Activated CD4-positive, alpha-beta T cell treated with anti-CD3 and anti-CD28 coated beads, Interleukin-2, amount 50 U/mL, for 16 hours (primary cell): ENCODE results near the gene RPUSD3.

Experiments used
- DNase-seq: peaks from one replicate; pipeline ENCODE4 v3.0.0-alpha.2; 2020

Gene RPUSD3

DNA sequence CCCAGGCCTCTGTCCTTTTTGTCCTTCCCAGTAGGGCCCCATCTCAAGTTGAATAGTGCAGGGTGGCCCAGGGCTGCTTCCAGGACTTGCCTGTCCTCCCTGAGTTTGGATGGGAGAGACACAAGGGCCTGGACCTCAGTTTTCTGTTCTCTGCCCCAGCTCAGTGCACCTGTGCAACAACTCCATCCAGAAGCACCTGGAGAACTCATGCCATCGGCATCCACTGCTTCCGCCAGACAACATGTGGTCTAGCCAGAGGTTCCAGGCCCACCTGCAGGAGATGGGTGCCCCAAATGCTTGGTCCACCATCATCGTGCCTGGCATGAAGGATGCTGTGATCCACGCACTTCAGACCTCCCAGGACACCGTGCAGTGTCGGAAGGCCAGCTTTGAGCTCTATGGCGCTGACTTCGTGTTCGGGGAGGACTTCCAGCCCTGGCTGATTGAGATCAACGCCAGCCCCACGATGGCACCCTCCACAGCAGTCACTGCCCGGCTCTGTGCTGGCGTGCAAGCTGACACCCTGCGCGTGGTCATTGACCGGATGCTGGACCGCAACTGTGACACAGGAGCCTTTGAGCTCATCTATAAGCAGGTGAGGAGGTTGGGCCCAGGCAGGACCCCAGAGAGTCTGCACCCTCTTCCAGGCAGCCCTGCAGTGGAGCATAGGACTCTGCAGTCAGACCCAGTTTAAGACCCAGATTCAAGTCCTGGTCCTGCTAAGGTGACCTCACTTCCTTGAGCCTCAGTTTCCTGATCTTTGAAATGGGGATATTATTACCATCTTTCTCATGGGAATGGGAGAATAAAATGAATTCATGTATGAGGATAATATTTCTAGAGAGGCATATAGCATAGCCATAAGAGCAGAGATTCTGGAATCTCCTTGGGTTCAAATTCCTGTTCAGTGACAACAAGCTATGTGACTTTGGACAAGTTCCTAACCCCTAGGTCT, 14.7 kb downstream of the RPUSD3 start:
- DNase-seq: no peak

DNA sequence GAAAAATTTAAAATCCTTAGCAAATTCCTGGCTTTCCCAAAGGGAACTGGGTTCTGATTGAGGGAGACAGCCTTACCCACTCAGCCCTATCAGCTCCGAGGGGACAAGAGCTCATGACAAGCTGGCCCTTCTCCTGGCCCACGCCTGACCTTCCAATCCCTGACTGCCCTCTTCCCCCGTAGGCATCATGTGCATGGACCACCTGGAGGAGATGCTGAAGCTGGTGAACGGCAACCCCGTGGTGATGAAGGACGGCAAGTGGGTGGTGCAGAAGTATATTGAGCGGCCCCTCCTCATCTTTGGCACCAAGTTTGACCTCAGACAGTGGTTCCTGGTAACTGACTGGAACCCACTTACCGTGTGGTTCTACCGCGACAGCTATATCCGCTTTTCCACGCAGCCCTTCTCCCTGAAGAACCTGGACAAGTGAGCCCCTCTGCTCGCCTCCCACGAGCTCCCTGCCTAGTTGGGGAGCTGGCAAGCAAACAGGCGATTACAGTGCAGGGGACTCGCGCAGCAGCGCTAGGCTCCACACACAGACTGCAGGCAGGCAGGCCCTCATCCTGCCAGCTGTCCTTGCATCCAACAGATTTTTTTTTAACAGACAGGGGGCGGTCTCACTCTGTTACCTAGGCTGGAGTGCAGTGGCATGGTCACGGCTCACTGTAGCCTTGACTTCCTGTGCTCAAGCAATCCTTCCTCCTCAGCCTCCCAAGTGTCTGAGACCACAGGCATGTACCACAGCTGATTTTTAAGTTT, 16.8 kb downstream of the RPUSD3 start:
- DNase-seq: peak; percentile 41

DNA sequence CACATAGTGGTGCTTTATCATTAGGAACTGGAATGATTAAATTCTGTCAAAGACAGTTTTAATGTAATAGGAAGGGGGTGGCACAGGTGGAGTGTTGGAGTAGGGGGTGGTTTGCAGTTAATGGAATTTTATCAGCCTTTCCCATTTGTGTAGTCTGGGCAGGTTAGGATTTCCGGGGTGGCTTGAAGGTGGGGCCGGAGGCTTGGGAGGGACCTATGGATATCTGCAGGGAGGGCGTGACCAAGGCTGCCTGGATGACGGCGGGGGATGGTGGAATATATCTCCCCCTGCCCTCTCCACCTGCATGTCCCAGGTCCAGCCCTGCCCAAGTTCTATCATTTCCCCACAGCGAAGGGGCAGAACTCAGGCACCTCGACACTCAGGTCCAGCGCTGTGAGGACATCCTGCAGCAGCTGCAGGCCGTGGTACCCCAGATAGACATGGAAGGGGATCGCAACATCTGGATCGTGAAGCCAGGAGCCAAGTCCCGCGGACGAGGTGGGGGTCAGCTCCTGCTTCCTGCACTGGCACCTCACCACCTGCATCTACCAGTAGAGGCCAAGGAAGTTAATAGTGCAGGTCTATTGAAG, 18.3 kb downstream of the RPUSD3 start:
- DNase-seq: no peak

DNA sequence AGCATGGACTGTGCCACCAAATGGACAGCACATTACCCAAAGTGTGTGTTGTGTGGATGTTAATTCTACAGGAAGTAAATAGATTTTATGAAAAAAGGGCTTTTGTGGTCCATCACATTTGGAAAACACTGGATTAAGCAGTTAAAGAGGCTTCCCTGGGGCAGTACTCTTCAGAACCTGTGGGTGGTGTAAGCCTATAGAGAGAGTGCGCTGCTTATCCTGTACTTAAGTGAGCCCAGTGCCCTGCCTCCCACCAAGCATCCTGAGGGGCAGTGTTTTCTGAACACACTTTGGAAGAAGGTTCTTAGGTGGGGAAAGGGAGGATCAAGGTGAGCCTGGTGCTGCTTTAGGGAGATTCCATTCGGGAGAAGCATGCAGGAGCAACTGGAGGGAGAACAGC, 22.9 kb downstream of the RPUSD3 start:
- DNase-seq: no peak

DNA sequence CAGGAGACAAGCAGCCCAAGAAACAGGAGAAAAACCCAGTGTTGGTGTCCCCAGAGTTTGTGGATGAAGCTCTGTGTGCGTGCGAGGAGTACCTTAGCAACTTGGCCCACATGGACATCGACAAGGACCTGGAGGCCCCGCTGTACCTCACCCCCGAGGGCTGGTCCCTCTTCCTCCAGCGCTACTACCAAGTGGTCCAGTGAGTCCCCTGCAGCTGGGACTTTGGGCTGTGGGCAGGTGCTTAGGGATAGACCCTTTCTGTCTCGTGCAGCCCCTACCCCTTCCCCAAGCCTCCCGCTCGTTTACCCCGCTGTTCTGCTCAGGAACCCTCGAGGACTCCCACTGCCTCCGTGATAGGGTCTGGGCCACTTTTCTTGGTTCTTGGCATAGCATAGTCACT, 23.3 kb downstream of the RPUSD3 start:
- DNase-seq: no peak

DNA sequence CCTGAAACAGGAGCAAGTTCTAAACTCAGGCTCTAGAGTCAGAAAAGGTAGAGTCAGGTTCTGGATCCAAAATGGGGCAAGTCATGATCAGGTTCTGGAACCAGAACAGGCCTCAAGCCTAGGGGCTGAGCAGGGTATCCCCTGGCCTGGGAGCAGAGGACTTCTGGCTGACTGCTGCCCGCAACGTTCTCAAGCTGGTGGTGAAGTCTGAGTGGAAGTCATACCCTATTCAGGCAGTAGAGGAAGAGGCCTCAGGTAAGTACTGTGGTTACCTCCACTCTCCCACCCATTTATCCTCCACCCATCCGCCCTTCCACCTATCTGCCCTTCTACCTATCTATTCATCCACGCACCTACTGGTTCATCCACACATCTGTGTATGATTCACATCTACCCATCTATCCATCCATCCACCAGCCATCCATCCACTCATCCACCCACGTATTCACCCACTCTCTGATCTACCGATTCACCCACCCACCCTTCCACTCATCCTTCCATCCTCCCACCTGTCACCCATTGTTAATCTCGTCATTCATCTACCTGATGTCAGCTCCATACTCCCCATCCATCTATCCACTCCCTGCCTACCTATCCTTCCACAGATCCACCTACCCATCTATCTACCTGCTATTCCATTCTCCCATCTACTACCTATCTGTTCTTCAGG, 25.0 kb downstream of the RPUSD3 start:
- DNase-seq: no peak

DNA sequence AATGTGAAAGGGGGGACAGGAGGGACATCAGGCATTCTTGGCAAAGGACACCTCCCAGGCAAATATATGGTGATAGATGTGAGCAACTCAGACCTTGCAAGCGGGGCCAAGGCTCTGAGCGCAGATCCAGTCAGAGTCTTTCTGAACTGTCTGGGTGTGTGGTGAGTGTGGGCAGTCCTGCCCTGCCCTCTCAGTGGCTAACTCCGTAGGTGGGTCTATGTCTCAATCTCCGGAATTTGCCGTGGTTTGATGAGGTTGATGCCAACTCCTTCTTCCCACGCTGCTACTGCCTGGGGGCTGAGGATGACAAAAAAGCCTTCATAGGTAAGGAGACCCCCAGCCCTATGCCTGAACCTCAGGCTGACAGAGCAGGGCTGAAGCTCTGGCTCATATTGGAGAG, 26.4 kb downstream of the RPUSD3 start:
- no peak for DNase-seq

DNA sequence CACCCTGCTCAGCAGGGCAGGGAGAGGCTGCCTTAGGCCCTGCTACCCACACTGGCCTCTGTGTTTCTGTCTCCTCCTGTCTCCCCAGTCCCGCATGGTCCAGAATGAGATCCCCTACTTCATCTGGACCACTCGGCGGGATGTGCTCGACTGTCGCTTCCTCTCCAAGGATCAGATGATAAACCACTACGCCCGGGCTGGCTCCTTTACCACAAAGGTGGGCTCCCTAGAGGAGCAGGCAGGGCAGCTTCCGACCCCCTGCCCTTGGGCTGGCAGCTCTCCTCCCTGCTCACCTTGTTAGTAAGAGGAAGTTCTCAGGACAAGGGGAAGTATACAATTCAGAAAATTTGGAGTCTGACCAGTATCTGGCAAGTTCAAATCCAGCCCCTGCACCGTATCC, 27.8 kb downstream of the RPUSD3 start:
- DNase-seq: no peak

DNA sequence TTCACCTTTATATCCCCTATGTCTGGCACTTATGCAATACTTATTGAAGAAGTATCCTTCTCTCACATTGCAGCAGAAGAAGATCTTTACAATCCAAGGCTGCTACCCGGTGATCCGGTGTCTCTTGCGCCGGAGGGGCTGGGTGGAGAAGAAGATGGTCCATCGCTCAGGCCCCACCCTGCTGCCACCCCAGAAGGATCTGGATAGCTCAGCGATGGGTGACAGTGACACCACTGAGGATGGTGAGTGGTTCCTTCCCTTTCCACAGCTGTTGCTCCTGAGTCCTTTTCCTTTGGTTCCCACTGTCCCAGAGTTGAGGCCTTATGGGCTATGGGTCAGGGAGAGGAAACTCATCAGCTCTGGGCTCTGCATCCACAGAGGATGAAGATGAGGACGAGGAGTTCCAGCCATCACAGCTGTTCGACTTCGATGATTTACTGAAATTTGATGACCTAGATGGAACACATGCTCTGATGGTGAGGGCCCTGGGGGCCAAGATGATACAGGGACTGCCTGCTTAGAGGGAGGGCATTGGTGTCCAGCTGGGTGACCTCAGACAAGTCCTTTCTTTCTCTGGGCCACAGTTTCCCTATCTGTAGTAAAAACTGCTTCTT, 30.8 kb downstream of the RPUSD3 start:
- no peak for DNase-seq

DNA sequence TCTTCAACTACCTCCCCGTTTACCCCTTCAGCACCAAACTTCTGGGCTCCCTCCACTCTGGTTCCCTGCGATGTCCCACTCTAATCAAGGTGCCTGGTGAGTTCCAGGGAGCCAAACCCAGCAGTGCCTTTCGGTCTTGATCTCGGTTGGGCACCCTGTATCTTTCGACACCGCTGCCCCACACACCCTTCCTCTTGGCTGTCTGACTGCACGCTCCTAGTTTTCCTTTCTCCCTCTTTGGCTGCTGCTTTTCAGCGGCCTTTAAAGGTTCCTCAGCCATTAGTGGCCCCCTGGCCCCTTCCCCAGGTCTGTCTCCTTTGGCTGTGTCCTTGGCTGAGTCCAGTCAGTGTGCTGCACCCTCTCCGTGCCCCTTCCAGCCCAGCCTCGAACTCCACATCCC, 33.0 kb downstream of the RPUSD3 start:
- DNase-seq: no peak

DNA sequence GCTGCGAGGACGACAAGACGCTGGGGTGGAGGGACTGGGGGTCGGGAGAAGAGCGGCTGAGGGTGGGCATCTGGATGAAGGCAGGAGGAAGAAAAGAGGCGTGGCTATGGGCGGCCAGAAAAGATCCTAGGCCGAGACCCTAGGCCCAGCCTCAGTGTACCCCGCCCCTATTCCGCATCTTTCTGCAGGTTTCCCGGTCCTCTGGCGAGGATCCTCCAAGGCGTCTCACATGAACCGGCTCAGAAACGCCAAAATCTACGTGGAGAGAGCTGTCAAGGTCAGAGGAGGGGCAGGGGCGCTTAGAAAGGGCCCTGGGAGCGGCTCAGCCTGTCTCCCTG, 33.4 kb downstream of the RPUSD3 start:
- no peak for DNase-seq

DNA sequence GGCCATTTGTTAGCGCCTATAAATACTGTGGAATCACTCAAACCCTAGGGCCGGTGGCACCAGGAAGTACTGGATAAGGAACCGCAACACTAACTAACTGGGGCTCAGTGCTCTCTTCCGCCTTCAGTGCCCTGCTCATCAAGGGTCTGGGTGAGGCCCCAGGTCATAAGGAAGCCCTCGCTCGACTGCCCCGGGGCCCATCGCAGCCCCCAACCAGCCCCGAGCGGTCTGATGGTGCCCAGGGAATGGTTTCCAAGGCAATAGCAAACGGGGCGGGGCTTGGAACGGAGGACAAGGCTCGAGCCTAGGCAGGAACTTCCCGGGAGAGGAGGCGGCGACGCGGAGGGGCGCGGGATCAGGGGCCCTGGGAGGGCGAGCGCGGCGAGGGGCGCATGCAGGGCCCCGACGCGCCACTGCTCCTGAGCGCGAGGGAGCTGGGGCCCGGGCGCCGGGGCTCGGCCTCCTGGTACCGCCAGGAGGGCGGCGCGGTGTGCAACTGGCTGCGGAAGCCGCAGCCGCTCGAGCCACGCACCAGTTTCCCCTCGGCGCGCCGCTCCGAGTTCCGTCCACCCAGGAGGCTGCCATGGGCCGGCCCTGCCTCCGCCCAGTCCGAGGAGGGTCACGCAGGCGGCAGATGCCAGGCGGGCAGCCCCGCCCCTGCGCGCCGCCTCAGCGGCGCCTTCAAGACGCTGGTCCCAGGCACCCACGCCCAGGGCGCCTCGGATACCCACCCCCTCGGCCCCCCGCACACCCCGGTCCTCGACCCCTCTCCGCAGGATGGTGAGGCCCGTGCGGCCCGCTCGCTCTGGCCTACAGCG, 34.0 kb downstream of the RPUSD3 start, which contains the start of gene TTLL3:
Gene TTLL3, plus strand, starts transcription at position 648 of the 818 bp plus-strand sequence. CDS start 400 bp downstream, outside the sequence.
- DNase-seq: peak; percentile 44

DNA sequence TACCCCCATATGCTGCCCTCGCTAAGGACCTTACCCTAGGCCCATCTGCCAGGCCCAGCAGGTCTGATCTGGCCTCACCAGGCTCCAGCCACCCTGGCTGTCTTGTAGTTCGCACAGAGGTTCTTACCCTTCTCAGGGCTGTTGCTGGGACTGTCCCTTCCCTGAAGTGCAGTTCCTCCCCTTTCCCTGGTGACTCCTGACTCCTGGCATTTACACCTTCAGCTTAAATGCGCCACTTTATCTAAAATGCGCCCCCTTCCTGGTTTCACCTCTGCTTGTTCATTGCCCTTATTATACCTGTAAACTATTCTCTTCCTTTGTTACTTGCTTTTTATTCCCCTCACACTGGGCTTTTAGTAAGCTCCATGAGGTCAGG, 34.6 kb downstream of the RPUSD3 start:
- DNase-seq: no peak

DNA sequence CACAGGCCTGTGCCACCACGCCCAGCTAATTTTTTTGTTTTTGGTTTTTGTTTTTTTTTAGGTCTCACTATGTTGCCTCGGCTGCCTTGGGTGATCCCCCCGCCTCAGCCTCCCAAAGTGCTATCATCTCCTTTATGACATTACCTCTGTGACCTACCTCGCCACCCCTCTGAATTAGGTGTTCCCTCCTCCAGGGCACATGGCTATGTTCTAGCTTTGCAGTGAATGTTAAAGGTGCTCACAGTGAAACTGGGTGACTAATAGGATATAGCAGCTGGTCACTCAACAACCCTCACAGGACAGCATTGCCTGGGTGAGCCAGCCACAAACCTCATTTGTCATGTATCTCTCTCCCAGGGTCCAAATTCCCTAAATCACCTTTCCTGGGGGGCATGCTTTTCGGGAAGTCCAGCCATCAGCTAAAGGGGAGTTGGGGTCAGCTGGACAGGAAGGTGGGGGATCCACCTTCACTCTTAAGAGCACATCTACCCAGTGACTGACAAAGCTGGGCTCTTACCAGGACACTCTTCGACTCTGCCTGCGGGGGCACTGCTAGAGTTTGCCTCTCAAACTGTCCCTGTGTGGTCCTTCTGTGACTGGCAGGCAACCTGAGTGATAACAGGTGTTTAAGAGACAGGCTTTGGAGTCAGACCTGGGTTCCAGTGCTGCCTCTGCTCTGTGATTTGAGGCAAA, 35.3 kb downstream of the RPUSD3 start:
- DNase-seq: peak; percentile 66

DNA sequence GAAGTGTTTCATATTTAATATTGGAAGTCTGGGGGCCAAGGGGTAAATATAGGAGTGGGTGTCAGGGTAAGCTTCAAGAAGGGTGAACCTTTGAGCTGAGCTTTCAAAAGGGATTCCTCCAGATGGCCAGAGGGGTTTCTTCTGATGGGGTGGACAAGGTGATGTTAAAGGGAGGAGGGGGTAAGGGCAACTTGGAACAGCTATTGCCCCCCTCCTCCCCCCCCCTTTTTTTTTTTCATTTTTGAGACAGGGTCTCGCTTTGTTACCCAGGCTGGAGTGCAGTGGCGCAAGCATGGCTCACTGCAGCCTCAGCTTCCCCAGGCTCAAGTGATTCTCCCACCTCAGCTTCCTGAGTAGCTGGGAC, 35.8 kb downstream of the RPUSD3 start:
- no peak for DNase-seq

DNA sequence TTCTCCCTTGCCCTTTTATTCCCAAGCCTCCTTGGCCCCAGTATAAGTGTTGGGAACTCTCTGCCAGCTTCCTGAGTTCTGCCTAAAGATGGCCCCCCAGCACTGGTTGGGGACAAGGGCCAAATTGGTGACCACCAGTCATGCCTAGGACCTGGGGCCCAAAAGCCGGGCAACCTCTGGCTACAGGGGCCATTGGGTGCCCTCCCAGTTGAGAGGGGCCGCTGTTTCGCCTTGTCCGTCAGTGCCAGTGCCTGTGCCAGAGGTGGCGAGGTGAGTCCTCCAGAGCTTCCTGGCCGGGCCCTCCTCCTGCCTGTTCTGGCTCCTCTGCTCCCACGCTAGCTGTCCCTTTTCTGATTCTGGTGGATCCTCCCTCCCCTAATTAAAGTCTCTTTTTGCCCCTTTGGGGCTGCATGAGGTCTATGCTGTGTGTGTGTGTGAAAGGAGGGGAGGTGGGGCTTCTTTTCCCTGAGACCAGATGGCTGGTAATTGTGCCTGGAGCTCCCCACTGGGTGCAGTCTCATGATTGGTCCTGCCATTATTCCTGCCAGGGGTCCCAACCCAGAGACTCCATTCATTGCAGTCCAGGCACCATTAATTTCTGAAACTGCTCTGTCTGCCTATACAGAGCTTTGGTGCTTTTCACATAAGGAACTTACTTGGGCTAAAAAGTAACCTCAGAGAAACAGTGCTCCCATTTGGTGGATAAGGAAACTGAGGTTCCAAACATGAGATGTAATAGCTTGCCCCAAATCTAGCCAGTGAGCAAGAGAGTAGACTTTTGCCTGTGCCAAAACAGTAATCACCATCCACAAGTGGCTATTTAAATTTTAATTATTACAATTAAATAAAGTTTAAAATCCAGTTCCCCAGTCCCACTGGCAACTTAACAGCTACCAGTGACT, 36.9 kb downstream of the RPUSD3 start:
- DNase-seq: no peak

DNA sequence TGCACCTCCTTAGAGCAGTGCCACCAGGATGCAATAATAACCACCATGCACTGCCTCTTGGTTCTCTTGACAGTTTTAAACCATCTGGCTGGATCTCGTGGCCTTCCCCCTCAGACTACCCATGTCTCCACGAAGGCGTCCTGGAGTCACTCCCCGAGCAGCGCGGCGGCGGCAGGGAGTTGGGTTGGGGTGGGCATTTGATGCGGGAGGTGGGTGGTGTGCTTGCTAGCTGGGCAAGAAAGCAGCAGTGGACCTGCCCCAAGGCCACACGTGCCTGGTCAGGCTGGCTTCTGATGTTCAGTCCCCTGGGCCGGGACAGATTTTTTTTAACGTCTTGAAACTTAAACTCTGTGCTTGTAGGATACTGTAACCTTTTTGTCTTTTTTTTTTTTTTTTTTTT, 37.7 kb downstream of the RPUSD3 start:
- no peak for DNase-seq

DNA sequence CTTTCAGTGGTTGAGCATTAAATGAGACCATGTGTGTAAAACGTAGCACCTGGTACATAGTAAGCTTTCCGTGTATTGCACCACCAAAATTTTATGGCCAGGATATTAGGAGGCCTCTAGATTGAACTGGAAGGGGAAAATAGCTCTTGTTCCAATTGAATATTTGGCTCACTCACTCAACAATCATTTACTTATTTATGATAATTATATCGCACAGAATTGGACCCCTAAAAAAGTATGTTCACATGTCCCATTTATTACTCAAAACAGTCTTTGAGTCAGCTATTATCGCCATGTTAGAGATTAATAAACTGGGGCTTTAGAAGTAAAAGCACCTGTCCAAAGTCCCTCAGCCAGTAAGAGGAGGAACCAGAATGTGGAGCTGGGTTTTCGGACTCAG, 38.8 kb downstream of the RPUSD3 start:
- no peak for DNase-seq

DNA sequence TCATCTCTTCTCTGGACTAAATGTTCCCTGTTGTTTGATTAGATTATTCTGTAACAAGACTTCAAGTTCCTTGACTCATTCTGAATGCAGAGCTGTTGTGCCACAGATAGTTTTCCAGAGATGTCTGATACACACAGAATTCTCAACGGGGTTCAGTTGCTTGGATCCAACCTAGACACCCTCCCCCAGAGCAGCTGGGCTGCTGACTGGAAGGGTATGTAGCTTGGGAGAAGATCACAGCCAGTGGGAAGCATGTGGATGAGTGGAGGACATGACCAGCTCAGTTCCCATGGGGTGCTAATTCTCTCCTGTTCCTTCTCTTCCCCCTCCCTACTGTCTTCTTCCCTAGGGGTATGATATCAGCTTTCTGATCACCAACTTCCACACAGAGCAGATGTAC, 40.3 kb downstream of the RPUSD3 start:
- no peak for DNase-seq

DNA sequence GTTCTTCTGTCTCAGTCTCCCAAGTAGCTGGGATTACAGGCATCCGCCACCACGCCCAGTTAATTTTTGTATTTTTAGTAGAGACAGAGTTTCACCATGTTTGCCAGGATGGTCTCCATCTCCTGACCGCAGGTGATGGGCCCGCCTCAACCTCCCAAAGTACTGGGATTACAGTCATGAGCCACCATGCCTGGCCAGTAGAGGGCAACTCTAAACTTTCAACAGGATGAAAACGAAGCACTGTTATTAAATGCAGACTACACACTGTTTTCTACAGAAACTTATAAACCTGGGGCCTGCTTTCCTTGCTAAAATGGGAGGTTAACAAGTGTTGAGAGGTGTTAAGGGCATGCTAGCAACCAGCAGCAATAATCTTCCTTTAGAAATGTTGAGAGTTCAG, 43.3 kb downstream of the RPUSD3 start:
- no peak for DNase-seq
